ENCODE data around the gene GLYR1.

Gene GLYR1

DNA sequence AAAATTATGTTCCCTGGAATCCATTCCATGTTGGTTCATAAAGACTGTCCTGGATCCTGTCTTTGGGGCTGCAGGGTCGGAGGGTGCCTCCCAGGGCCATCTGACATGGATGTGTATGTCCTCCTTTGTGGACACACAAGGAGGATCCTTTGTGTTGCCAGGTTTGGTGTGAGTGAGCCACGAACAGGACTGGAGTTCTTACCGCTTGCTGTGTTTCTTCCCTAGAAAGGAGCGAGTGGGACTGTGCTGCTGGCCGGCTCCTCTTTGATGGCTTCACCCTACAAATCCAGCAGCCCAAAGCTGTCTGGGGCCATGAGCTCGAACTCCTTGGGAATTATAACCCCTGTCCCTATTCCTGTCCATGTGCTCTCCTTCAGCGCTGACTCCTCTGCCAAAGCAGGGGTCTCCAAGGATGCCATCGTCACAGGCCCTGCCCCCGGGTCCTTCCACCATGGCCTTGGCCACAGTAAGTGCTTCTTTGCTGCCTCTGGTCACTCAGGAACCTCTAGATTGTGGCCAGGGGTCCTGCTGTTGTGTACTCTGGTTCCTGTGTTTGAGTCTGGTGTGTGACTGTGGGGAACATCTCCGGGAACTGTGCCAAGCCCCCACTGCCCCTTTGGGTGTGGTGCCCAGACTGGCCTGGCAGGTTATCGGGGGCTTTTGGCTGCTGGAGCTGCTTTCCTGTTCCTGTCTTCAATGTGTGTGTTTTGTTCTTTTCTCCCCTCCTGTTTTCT, 29.7 kb upstream of the GLYR1 start:
- Histone ChIP-seq H3K36me3 (peaks cover 90 to 100% (median 100%) of the 10 kb centered on the region in 3 donors), H3K27ac (no peak overlapping the region), H3K27me3 (no peaks in the 10 kb centered on the region), H3K4me1 (no peaks in the 10 kb centered on the region), H3K9me3 (no peaks in the 10 kb centered on the region), H3K4me3 (no peak overlapping the region)
- TF ChIP-seq, protein P1, sequence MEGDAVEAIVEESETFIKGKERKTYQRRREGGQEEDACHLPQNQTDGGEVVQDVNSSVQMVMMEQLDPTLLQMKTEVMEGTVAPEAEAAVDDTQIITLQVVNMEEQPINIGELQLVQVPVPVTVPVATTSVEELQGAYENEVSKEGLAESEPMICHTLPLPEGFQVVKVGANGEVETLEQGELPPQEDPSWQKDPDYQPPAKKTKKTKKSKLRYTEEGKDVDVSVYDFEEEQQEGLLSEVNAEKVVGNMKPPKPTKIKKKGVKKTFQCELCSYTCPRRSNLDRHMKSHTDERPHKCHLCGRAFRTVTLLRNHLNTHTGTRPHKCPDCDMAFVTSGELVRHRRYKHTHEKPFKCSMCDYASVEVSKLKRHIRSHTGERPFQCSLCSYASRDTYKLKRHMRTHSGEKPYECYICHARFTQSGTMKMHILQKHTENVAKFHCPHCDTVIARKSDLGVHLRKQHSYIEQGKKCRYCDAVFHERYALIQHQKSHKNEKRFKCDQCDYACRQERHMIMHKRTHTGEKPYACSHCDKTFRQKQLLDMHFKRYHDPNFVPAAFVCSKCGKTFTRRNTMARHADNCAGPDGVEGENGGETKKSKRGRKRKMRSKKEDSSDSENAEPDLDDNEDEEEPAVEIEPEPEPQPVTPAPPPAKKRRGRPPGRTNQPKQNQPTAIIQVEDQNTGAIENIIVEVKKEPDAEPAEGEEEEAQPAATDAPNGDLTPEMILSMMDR (IDR thresholded peaks at IDR 0.05): no peak
- DNase-seq: no peak
- intact Hi-C loops (cut with DNase I; ENCODE audit: low total_unique reads): no loop called here

DNA sequence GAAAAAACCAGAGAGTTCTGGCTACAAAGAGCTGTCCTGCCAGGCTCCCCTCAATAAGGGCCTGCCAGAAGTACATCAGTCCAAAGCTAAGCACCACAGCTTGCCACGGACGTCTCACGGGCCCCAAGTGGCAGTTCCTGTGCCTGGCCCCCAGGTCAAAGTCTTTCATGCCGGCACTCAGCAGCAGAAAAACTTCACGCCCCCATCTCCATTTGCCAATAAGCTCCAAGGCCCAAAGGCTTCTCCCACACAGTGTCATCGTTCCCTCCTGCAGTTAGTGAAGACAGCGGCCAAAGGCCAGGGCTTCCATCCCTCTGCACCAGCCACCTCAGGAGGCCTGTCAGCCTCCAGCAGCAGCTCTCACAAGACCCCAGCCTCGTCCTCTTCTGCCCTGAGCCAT, 27.6 kb upstream of the GLYR1 start:
- Histone ChIP-seq H3K4me3 (no peak overlapping the region), H3K4me1 (no peaks in the 10 kb centered on the region), H3K9me3 (no peaks in the 10 kb centered on the region), H3K36me3 (peaks cover 90 to 100% (median 97%) of the 10 kb centered on the region in 3 donors), H3K27ac (no peak overlapping the region), H3K27me3 (no peaks in the 10 kb centered on the region)
- TF ChIP-seq, protein P1 (IDR thresholded peaks at IDR 0.05): no peak
- no peak for DNase-seq
- intact Hi-C loops (cut with DNase I; ENCODE audit: low total_unique reads): no loop called here

DNA sequence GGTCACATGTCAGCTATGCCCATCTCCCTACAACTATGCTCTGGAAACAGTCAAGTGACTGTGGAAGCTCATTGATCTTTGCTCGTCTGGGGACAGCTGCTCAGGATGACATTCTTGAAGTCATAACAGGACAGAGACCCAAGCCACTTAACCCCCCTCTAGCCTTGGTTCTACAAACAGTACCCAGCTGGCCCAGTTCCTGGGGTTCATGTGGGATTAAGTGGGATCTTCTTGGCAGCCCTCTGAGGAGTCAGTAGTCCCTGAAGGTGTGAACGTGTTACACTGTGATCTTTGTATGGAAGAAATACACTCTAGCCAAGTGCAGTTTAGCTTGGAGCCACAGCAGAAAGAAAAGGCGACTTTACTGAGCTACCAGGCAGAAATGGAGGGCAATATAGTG, 26.0 kb upstream of the GLYR1 start:
- H3K36me3 ChIP-seq: peaks cover 81 to 99% (median 89%) of the 10 kb centered on the region in 3 donors
- no peak overlapping the region for H3K4me3 ChIP-seq
- no peak overlapping the region for H3K27ac ChIP-seq
- no peaks in the 10 kb centered on the region for H3K27me3 ChIP-seq
- intact Hi-C loops (cut with DNase I; ENCODE audit: low total_unique reads): no loop called here
- no peaks in the 10 kb centered on the region for H3K9me3 ChIP-seq
- TF ChIP-seq, protein P1 (IDR thresholded peaks at IDR 0.05): no peak
- no peaks in the 10 kb centered on the region for H3K4me1 ChIP-seq
- DNase-seq: no peak

DNA sequence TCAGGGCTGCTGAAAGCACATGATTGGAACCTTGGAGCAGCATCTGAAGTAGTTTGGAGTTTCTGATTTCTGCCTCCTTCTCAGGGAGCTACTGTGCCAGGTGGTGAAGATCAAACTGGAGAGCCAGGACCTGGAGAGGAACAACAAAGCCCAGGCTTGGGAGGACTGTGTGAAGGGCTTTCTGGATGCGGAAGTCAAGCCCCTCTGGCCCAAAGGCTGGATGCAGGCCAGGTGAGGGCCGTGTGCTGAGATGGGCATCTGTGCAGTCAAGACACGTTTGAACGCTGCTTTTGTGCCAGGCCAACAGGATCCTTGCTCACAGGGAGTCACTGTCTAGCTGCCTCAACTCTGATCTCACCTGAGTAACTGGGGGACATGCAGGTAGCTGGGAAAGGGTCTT, 24.0 kb upstream of the GLYR1 start:
- Histone ChIP-seq H3K4me3 (no peak overlapping the region), H3K36me3 (peaks cover 65 to 79% (median 69%) of the 10 kb centered on the region in 3 donors), H3K27me3 (no peaks in the 10 kb centered on the region), H3K27ac (no peak overlapping the region), H3K4me1 (no peaks in the 10 kb centered on the region), H3K9me3 (no peaks in the 10 kb centered on the region)
- no peak for DNase-seq
- TF ChIP-seq, protein P1 (IDR thresholded peaks at IDR 0.05): no peak
- intact Hi-C loops (cut with DNase I; ENCODE audit: low total_unique reads): no loop called here

DNA sequence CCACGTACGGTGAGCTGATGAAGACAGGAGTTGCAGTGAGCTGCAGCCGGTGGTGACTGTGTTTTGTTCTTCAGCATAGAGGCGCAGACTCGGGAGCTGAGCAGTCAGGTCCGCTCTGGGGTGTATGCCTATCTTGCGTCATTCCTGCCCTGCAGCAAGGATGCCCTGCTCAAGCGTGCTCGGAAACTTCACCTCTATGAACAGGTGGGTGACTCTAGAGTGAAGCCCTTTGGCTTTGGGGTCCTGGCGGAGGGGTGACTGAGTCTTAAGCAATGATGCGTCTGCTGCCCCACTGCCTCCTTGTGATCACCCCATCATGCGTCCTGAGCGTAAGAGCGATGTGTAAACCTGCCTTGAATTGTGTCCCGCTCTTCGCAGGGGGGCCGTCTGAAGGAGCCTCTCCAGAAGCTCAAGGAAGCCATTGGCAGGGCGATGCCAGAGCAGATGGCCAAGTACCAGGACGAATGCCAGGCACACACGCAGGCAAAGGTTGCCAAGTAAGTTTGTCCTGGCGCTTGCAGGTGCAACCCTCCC, 23.1 kb upstream of the GLYR1 start:
- Histone ChIP-seq H3K36me3 (peaks cover 59 to 70% (median 60%) of the 10 kb centered on the region in 3 donors), H3K4me3 (no peak overlapping the region), H3K9me3 (no peaks in the 10 kb centered on the region), H3K4me1 (no peaks in the 10 kb centered on the region), H3K27me3 (no peaks in the 10 kb centered on the region), H3K27ac (no peak overlapping the region)
- intact Hi-C loops (cut with DNase I; ENCODE audit: low total_unique reads): no loop called here
- no peak for DNase-seq
- TF ChIP-seq, protein P1 (IDR thresholded peaks at IDR 0.05): no peak
